H9 (cell line): ENCODE measurements around the gene CHL1. TPM values are rescaled to one million over a fixed set of nuclear protein-coding genes. Genes with fewer than 3 reads are reported as not detected.

Experiments
- DNase-seq: peaks from one replicate; pipeline ENCODE4 v3.0.0-alpha.2; 2017
- H2AFZ ChIP-seq: one replicate; pipeline ENCODE4 v1.6.1; 2013; ENCODE audit warnings: mild to moderate bottlenecking, low read length, control low read depth, moderate library complexity
- H2AK5ac ChIP-seq: 2 replicates; pipeline ENCODE4 v1.6.1; 2013; ENCODE audit warnings: low read length, control low read depth, mixed read lengths; ENCODE audit not compliant: insufficient read length
- H2BK120ac ChIP-seq: one replicate; pipeline ENCODE4 v1.6.1; 2013; ENCODE audit warnings: low read depth, mild to moderate bottlenecking, low read length, control low read depth, inconsistent platforms; ENCODE audit not compliant: poor library complexity, severe bottlenecking
- H2BK12ac ChIP-seq: 2 replicates; pipeline ENCODE4 v1.6.1; 2013; ENCODE audit warnings: low read length, control low read depth, mixed read lengths, low read depth; ENCODE audit not compliant: insufficient read length
- H2BK15ac ChIP-seq: 2 replicates; pipeline ENCODE4 v1.6.1; 2013; ENCODE audit warnings: low read depth, low read length, control low read depth
- H2BK20ac ChIP-seq: one replicate; pipeline ENCODE4 v1.6.1; 2013; ENCODE audit warnings: low read depth, mild to moderate bottlenecking, low read length, control low read depth, inconsistent platforms; ENCODE audit not compliant: poor library complexity, severe bottlenecking
- H2BK5ac ChIP-seq: 2 replicates; pipeline ENCODE4 v1.6.1; 2013; ENCODE audit warnings: low read length, control low read depth, mixed read lengths; ENCODE audit not compliant: insufficient read length
- H3K14ac ChIP-seq: 2 replicates; pipeline ENCODE4 v1.6.1; 2013; ENCODE audit warnings: low read length, control low read depth; ENCODE audit not compliant: insufficient read depth
- H3K18ac ChIP-seq: 2 replicates; pipeline ENCODE4 v1.6.1; 2013; ENCODE audit warnings: low read depth, mild to moderate bottlenecking, mixed read lengths, low read length, control low read depth; ENCODE audit not compliant: insufficient read length
- H3K23ac ChIP-seq: 2 replicates; pipeline ENCODE4 v1.6.1; 2013; ENCODE audit warnings: low read length, control low read depth, mixed read lengths, low read depth; ENCODE audit not compliant: insufficient read length
- H3K23me2 ChIP-seq: 2 replicates; pipeline ENCODE4 v1.6.1; 2013; ENCODE audit warnings: low read depth, mild to moderate bottlenecking, mixed read lengths, low read length, control low read depth; ENCODE audit not compliant: insufficient read length, poor library complexity, severe bottlenecking
- H3K27ac ChIP-seq: 2 replicates; pipeline ENCODE4 v1.5.1; 2013; ENCODE audit warnings: low read length, control low read depth, mixed read lengths, low read depth; ENCODE audit not compliant: insufficient read length
- H3K27me3 ChIP-seq: 2 replicates; pipeline ENCODE4 v1.6.1; 2013; ENCODE audit warnings: low read length, control low read depth, inconsistent platforms; ENCODE audit not compliant: insufficient read depth
- H3K4ac ChIP-seq: 2 replicates; pipeline ENCODE4 v1.6.1; 2013; ENCODE audit warnings: low read depth, mild to moderate bottlenecking, control low read depth, inconsistent platforms, low read length, moderate library complexity
- H3K4me1 ChIP-seq: 2 replicates; pipeline ENCODE4 v1.6.1; 2013; ENCODE audit warnings: low read length, control low read depth, inconsistent platforms; ENCODE audit not compliant: insufficient read depth
- H3K4me2 ChIP-seq: 2 replicates; pipeline ENCODE4 v1.6.1; 2013; ENCODE audit warnings: low read length, control low read depth, mixed read lengths; ENCODE audit not compliant: insufficient read length, insufficient read depth
- H3K56ac ChIP-seq: 2 replicates; pipeline ENCODE4 v1.6.1; 2013; ENCODE audit warnings: low read depth, mild to moderate bottlenecking, mixed read lengths, low read length, control low read depth; ENCODE audit not compliant: insufficient read length
- H3K79me1 ChIP-seq: 2 replicates; pipeline ENCODE4 v1.6.1; 2013; ENCODE audit warnings: low read depth, mild to moderate bottlenecking, moderate library complexity, low read length, control low read depth, inconsistent platforms; ENCODE audit not compliant: insufficient read depth, poor library complexity, severe bottlenecking
- H3K79me2 ChIP-seq: 2 replicates; pipeline ENCODE4 v1.6.1; 2013; ENCODE audit warnings: low read length, control low read depth, inconsistent platforms; ENCODE audit not compliant: insufficient read depth
- H3K9ac ChIP-seq: 2 replicates; pipeline ENCODE4 v1.6.1; 2013; ENCODE audit warnings: low read length, control low read depth, mixed read lengths; ENCODE audit not compliant: insufficient read length; ENCODE audit errors: extremely low read depth
- H3K9me3 ChIP-seq: one replicate; pipeline ENCODE4 v1.6.1; 2013; ENCODE audit warnings: low read depth, low read length, inconsistent platforms; ENCODE audit not compliant: control insufficient read depth
- H3T11ph ChIP-seq: one replicate; pipeline ENCODE4 v1.6.1; 2013; ENCODE audit warnings: mild to moderate bottlenecking, low read length, control low read depth, inconsistent platforms
- H4K20me1 ChIP-seq: one replicate; pipeline ENCODE4 v1.6.1; 2013; ENCODE audit not compliant: control insufficient read depth, insufficient read length, insufficient read depth
- H4K5ac ChIP-seq: 2 replicates; pipeline ENCODE4 v1.6.1; 2013; ENCODE audit warnings: low read depth, mild to moderate bottlenecking, mixed read lengths, low read length, control low read depth; ENCODE audit not compliant: insufficient read length
- H4K8ac ChIP-seq: replicated peaks from 2 replicates; pipeline ENCODE4 v1.6.1; 2013; ENCODE audit warnings: low read length, control low read depth, mixed read lengths, low read depth; ENCODE audit not compliant: insufficient read length
- H4K91ac ChIP-seq: 2 replicates; pipeline ENCODE4 v1.6.1; 2013; ENCODE audit warnings: low read depth, mild to moderate bottlenecking, moderate library complexity, mixed read lengths, low read length, control low read depth; ENCODE audit not compliant: insufficient read length
- H3K27ac Mint-ChIP-seq, 3 experiments: 2 replicates in 2 of 3; 3 replicates in 1 of 3; pipeline ENCODE4 v1.8.0; 2020 to 2021; ENCODE audit warnings: mixed read lengths in 3 of 3, mild to moderate bottlenecking in 1 of 3, moderate library complexity in 1 of 3
- H3K27me3 Mint-ChIP-seq: 2 replicates; pipeline ENCODE4 v1.8.0; 2021; ENCODE audit warnings: low read depth, mild to moderate bottlenecking, moderate library complexity, mixed read lengths
- H3K36me3 Mint-ChIP-seq, 3 experiments: 2 replicates in 2 of 3; 3 replicates in 1 of 3; pipeline ENCODE4 v1.8.0; 2020 to 2021; ENCODE audit warnings: low read depth in 3 of 3, mixed read lengths in 3 of 3; ENCODE audit not compliant: insufficient read depth in 1 of 3
- H3K4me1 Mint-ChIP-seq, 2 experiments: 2 replicates each; pipeline ENCODE4 v1.8.0; 2020; ENCODE audit warnings: mixed read lengths in 2 of 2
- H3K4me3 Mint-ChIP-seq, 2 experiments: 2 replicates in 1 of 2; 3 replicates in 1 of 2; pipeline ENCODE4 v1.8.0; 2020 to 2021; ENCODE audit warnings: mild to moderate bottlenecking in 2 of 2, mixed read lengths in 2 of 2, moderate library complexity in 1 of 2
- H3K9me3 Mint-ChIP-seq, 2 experiments: 2 replicates in 1 of 2; 3 replicates in 1 of 2; pipeline ENCODE4 v1.8.0; 2020; ENCODE audit warnings: mild to moderate bottlenecking in 2 of 2, mixed read lengths in 2 of 2, moderate library complexity in 1 of 2
- WGBS: extraction: QIAGEN DNeasy Blood & Tissue Kit; methylation state at CpG from one replicate; pipeline ENCODE4 v1.1.7; 2013; ENCODE audit warnings: missing lambda C conversion rate, low lambda C conversion rate, mixed read lengths; ENCODE audit not compliant: insufficient read length; ENCODE audit errors: extremely low coverage; 5-methylcytosine and 5-hydroxymethylcytosine counted together
- total RNA-seq: library from RNA; stranded (reverse); gene quantifications from 2 replicates; pipeline ENCODE4 v1.2.1, GENCODE V29; 2021
- TF ChIP-seq, protein P1 (sequence below): fragments of 200-600 bp; sonication (generic); conservative IDR thresholded peaks from 3 replicates; pipeline ENCODE4 v1.8.0; 2021; ENCODE audit warnings: antibody characterized with exemption, mild to moderate bottlenecking

CHL1 gene
- total RNA-seq, 1 experiment from 2014 or later, result not detected

- Histone ChIP-seq H3K56ac (no peak overlapping the region), H3K4me1 (no peaks in the 10 kb centered on the region; the same call in 1 of the 2 replicates), H2AK5ac (no peak overlapping the region), H3K23me2 (no peaks in the 10 kb centered on the region), H3K9ac (no peak overlapping the region), H2AFZ (no peak overlapping the region), H3K4ac (no peak overlapping the region), H3K27me3 (peaks cover 28% of the 10 kb centered on the region; the same call in 1 of the 2 replicates), H3K23ac (no peak overlapping the region), H3K79me2 (no peaks in the 10 kb centered on the region), H3K79me1 (no peaks in the 10 kb centered on the region), H2BK20ac (no peak overlapping the region), H3K27ac (no peak overlapping the region), H3K18ac (no peak overlapping the region), H2BK120ac (no peak overlapping the region), H2BK15ac (no peak overlapping the region), H4K5ac (no peak overlapping the region), H2BK5ac (no peak overlapping the region), H3K14ac (no peak overlapping the region), H3K9me3 (no peaks in the 10 kb centered on the region), H4K91ac (no peak overlapping the region), H4K20me1 (no peaks in the 10 kb centered on the region), H3K4me2 (no peak overlapping the region), H2BK12ac (no peak overlapping the region), H4K8ac (no peak overlapping the region), H3T11ph (no peak overlapping the region)
- no peak overlapping the region for H3K27ac Mint-ChIP-seq
- DNase-seq, result no peak
- no peaks in the 10 kb centered on the region; a peak in 1 of 7 replicates for H3K36me3 Mint-ChIP-seq
- H3K27me3 Mint-ChIP-seq, result peaks cover 10% of the 10 kb centered on the region
- TF ChIP-seq, protein P1, sequence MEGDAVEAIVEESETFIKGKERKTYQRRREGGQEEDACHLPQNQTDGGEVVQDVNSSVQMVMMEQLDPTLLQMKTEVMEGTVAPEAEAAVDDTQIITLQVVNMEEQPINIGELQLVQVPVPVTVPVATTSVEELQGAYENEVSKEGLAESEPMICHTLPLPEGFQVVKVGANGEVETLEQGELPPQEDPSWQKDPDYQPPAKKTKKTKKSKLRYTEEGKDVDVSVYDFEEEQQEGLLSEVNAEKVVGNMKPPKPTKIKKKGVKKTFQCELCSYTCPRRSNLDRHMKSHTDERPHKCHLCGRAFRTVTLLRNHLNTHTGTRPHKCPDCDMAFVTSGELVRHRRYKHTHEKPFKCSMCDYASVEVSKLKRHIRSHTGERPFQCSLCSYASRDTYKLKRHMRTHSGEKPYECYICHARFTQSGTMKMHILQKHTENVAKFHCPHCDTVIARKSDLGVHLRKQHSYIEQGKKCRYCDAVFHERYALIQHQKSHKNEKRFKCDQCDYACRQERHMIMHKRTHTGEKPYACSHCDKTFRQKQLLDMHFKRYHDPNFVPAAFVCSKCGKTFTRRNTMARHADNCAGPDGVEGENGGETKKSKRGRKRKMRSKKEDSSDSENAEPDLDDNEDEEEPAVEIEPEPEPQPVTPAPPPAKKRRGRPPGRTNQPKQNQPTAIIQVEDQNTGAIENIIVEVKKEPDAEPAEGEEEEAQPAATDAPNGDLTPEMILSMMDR, result no peak
- H3K4me3 Mint-ChIP-seq, result no peak overlapping the region
- no peaks in the 10 kb centered on the region for H3K9me3 Mint-ChIP-seq
- H3K4me1 Mint-ChIP-seq, result peaks cover 13 to 14% of the 10 kb centered on the region in 2 experiments
- WGBS, result no CpG with 5 or more reads among the region's 2 CpGs
Measured at GRCh38 chr3:436053-436452, 239.5 kb downstream of the CHL1 start.
